ENCODE data around the gene SARS1. TPM values are rescaled to one million over a fixed set of nuclear protein-coding genes. Genes with fewer than 3 reads are reported as not detected.

The SARS1 gene
- total RNA-seq, 1 donor from 2014 or later: 118 TPM

DNA sequence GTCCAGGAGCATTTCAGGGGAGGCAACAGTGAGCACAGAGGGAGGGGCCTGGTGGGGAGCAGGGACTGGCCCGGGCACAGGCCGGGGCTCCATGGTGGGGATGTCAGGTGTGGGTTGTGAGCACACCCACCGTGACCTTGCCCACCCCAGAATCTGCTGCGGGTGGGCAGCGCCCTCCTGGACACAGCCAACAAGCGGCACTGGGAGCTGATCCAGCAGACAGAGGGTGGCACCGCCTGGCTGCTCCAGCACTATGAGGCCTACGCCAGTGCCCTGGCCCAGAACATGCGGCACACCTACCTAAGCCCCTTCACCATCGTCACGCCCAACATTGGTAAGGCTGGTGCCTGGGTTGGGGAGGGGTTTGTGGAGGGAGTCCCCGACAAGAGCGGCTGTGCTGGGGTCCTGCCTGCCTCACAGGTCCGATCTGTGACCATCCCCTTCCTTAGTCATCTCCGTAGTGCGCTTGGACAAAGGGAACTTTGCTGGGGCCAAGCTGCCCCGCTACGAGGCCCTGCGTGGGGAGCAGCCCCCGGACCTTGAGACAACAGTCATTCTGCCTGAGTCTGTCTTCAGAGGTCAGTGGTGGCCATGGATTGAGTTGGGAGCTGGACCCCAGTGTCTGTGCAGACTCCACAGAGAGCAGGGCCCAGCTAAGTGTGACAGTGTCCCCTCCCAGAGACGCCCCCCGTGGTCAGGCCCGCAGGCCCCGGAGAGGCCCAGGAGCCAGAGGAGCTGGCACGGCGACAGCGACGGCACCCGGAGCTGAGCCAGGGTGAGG is 54.9 kb downstream of the SARS1 start:
- Histone ChIP-seq H3F3A (ENCODE audit: low read depth) (peaks cover 4% of the 10 kb centered on the region), H3K9me3 (ENCODE audit: low read depth) (no peaks in the 10 kb centered on the region), H4K20me1 (ENCODE audit: low read depth) (peaks cover 2% of the 10 kb centered on the region), H3K36me3 (no peaks in the 10 kb centered on the region), H3K4me2 (no peak overlapping the region), H3K4me1 (no peaks in the 10 kb centered on the region), H3K27me3 (no peaks in the 10 kb centered on the region), H3K9ac (no peak overlapping the region), H3K79me2 (ENCODE audit: low read depth) (no peaks in the 10 kb centered on the region), H3K4me3 (no peak overlapping the region), H2AFZ (replicated peaks) (no peak overlapping the region), H3K27ac (no peak overlapping the region)
- no peak for DNase-seq (ENCODE audit: low spot score)
- Mint-ChIP-seq H3K4me3 (no peak overlapping the region), H3K27ac (no peak overlapping the region), H3K36me3 (peaks cover 26% of the 10 kb centered on the region), H3K27me3 (ENCODE audit: insufficient read depth, low read depth) (peaks cover 10% of the 10 kb centered on the region), H3K4me1 (peaks cover 3% of the 10 kb centered on the region), H3K9me3 (no peaks in the 10 kb centered on the region)
- TF ChIP-seq EZH2 (IDR thresholded peaks at IDR 0.05) (no peak), CTCF (IDR thresholded peaks at IDR 0.05) (no peak), EZH2phosphoT487 (IDR thresholded peaks at IDR 0.05) (no peak)

DNA sequence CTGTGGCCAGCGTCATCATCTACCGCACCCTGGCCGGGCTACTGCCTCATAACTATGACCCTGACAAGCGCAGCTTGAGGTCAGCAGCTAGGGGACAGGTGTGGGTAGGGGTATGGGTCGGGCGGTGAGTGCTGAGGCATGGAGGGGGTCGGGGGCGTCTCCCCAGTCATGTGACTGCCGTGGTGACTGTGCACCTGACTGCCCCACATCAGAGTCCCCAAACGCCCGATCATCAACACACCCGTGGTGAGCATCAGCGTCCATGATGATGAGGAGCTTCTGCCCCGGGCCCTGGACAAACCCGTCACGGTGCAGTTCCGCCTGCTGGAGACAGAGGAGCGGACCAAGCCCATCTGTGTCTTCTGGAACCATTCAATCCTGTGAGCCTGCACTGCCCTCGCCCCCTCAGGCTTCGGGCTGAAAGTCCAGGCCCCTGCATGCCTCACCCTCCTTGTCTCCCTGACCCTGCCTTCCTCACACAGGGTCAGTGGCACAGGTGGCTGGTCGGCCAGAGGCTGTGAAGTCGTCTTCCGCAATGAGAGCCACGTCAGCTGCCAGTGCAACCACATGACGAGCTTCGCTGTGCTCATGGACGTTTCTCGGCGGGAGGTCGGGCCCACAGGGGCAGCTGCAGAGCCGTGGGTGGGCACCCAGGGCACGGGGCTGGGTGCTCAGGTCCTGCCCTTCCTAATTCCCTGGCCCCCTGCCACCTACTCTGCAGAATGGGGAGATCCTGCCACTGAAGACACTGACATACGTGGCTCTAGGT is 55.7 kb downstream of the SARS1 start:
- Histone ChIP-seq H3K9ac (no peak overlapping the region), H3K9me3 (ENCODE audit: low read depth) (no peaks in the 10 kb centered on the region), H3K79me2 (ENCODE audit: low read depth) (no peaks in the 10 kb centered on the region), H3K4me3 (no peak overlapping the region), H3K36me3 (no peaks in the 10 kb centered on the region), H3K4me1 (no peaks in the 10 kb centered on the region), H3F3A (ENCODE audit: low read depth) (no peaks in the 10 kb centered on the region), H3K27me3 (no peaks in the 10 kb centered on the region), H2AFZ (replicated peaks) (no peak overlapping the region), H4K20me1 (ENCODE audit: low read depth) (no peaks in the 10 kb centered on the region), H3K4me2 (no peak overlapping the region), H3K27ac (no peak overlapping the region)
- no peak overlapping the region for H3K27ac Mint-ChIP-seq
- no peak overlapping the region for H3K4me3 Mint-ChIP-seq
- H3K9me3 Mint-ChIP-seq: no peaks in the 10 kb centered on the region
- no peak for TF ChIP-seq EZH2 (IDR thresholded peaks at IDR 0.05)
- no peak for TF ChIP-seq CTCF (IDR thresholded peaks at IDR 0.05)
- TF ChIP-seq EZH2phosphoT487 (IDR thresholded peaks at IDR 0.05): no peak
- peaks cover 10% of the 10 kb centered on the region for H3K27me3 Mint-ChIP-seq (ENCODE audit: insufficient read depth, low read depth)
- DNase-seq (ENCODE audit: low spot score): no peak
- peaks cover 29% of the 10 kb centered on the region for H3K36me3 Mint-ChIP-seq
- peaks cover 6% of the 10 kb centered on the region for H3K4me1 Mint-ChIP-seq

GRCh38 chr1:109269981-109270622 is 56.4 kb downstream of the SARS1 start:
- Histone ChIP-seq H3F3A (ENCODE audit: low read depth) (no peaks in the 10 kb centered on the region), H3K4me1 (no peaks in the 10 kb centered on the region), H3K27me3 (no peaks in the 10 kb centered on the region), H3K27ac (no peak overlapping the region), H3K79me2 (ENCODE audit: low read depth) (no peaks in the 10 kb centered on the region), H3K9me3 (ENCODE audit: low read depth) (no peaks in the 10 kb centered on the region), H3K9ac (no peak overlapping the region), H2AFZ (replicated peaks) (no peak overlapping the region), H3K4me2 (no peak overlapping the region), H3K4me3 (no peak overlapping the region), H4K20me1 (ENCODE audit: low read depth) (no peaks in the 10 kb centered on the region), H3K36me3 (no peaks in the 10 kb centered on the region)
- H3K27ac Mint-ChIP-seq: peak overlapping the region; percentile 72
- H3K36me3 Mint-ChIP-seq: peaks cover 29% of the 10 kb centered on the region
- no peak overlapping the region for H3K4me3 Mint-ChIP-seq
- TF ChIP-seq CTCF (IDR thresholded peaks at IDR 0.05) (no peak), EZH2phosphoT487 (IDR thresholded peaks at IDR 0.05) (no peak), EZH2 (IDR thresholded peaks at IDR 0.05) (no peak)
- H3K27me3 Mint-ChIP-seq (ENCODE audit: insufficient read depth, low read depth): peaks cover 10% of the 10 kb centered on the region
- peaks cover 9% of the 10 kb centered on the region for H3K4me1 Mint-ChIP-seq
- no peak for DNase-seq (ENCODE audit: low spot score)
- no peaks in the 10 kb centered on the region for H3K9me3 Mint-ChIP-seq

Data from neural progenitor cell (in vitro differentiated cells).